HepG2 (cell line): ENCODE measurements around the gene PSMB9. TPM values are rescaled to one million over a fixed set of nuclear protein-coding genes. Genes with fewer than 3 reads are reported as not detected.
A peak's percentile ranks its signal among the peaks of the same experiment; 100 is the strongest.

Source experiments
- CBX1 ChIP-seq: IDR thresholded peaks from one replicate; pipeline ENCODE4 v1.6.1; 2016; ENCODE audit warnings: antibody characterized with exemption, low read depth
- CBX2 ChIP-seq, 2 experiments: fragments of 200-600 bp in 1 of 2; sonication (generic); formaldehyde crosslinking in 1 of 2; IDR thresholded peaks; 2 replicates each; pipeline versions ENCODE4 v1.7.0 to v1.8.1; 2018 to 2022; ENCODE audit warnings: low read depth in 2 of 2, low read length in 1 of 2, mild to moderate bottlenecking in 1 of 2, missing genetic modification reagents in 1 of 2
- DNMT3B ChIP-seq: conservative IDR thresholded peaks from 2 replicates; pipeline ENCODE4 v1.6.1; 2016; ENCODE audit warnings: missing biosample characterization, control low read depth
- ELF1 ChIP-seq: sonication (generic); formaldehyde crosslinking; IDR thresholded peaks from 2 replicates; pipeline ENCODE4 v1.4.0; 2020; ENCODE audit warnings: missing genetic modification reagents
- FIP1L1 ChIP-seq: fragments of 200-400 bp; formaldehyde crosslinking; IDR thresholded peaks from 2 replicates; pipeline ENCODE4 v1.6.1; 2018; ENCODE audit warnings: low read depth, mild to moderate bottlenecking, low read length, moderate library complexity, borderline replicate concordance; ENCODE audit not compliant: insufficient read depth
- GFI1 ChIP-seq: sonication (generic); formaldehyde crosslinking; IDR thresholded peaks from 2 replicates; pipeline ENCODE4 v1.5.0; 2020; ENCODE audit warnings: missing genetic modification reagents, mild to moderate bottlenecking, borderline replicate concordance
- GLI4 ChIP-seq: sonication (generic); formaldehyde crosslinking; IDR thresholded peaks from 2 replicates; pipeline ENCODE4 v1.5.1; 2020; ENCODE audit warnings: missing genetic modification reagents, mild to moderate bottlenecking, moderate library complexity, borderline replicate concordance
- HNF4G ChIP-seq, 2 experiments: sonication (generic) in 1 of 2; formaldehyde crosslinking in 1 of 2; IDR thresholded peaks; 2 replicates each; pipeline versions ENCODE4 v1.4.0 to v1.6.1; 2011 to 2020; ENCODE audit warnings: borderline replicate concordance in 2 of 2, low read depth in 2 of 2, mild to moderate bottlenecking in 2 of 2, low read length in 1 of 2, missing genetic modification reagents in 1 of 2, moderate library complexity in 1 of 2
- MLLT10 ChIP-seq: sonication (generic); formaldehyde crosslinking; IDR thresholded peaks from 2 replicates; pipeline ENCODE4 v1.4.0; 2020; ENCODE audit warnings: missing genetic modification reagents
- RFX1 ChIP-seq: fragments of 450-650 bp; IDR thresholded peaks from 2 replicates; pipeline ENCODE4 v1.6.1; 2017
- STAG1 ChIP-seq: sonication (generic); formaldehyde crosslinking; IDR thresholded peaks from 2 replicates; pipeline ENCODE4 v1.4.0; 2020; ENCODE audit warnings: missing genetic modification reagents
- TERF1 ChIP-seq: sonication (generic); formaldehyde crosslinking; IDR thresholded peaks from 2 replicates; pipeline ENCODE4 v1.8.0; 2022; ENCODE audit warnings: mild to moderate bottlenecking, missing genetic modification reagents, moderate library complexity
- ZBTB3 ChIP-seq: sonication (generic); formaldehyde crosslinking; IDR thresholded peaks from 2 replicates; pipeline ENCODE4 v1.4.0; 2020; ENCODE audit warnings: low read depth, mild to moderate bottlenecking, moderate library complexity, missing genetic modification reagents, borderline replicate concordance
- ZBTB38 ChIP-seq: sonication (generic); formaldehyde crosslinking; IDR thresholded peaks from 2 replicates; pipeline ENCODE4 v1.5.1; 2020; ENCODE audit warnings: mild to moderate bottlenecking, missing genetic modification reagents
- ZFP1 ChIP-seq: IDR thresholded peaks from 2 replicates; pipeline ENCODE4 v1.6.1; 2016
- ZFP90 ChIP-seq: sonication (generic); formaldehyde crosslinking; IDR thresholded peaks from 2 replicates; pipeline ENCODE4 v1.8.0; 2022; ENCODE audit warnings: missing genetic modification reagents, mild to moderate bottlenecking, inconsistent platforms, borderline replicate concordance
- ZKSCAN5 ChIP-seq: sonication (generic); formaldehyde crosslinking; IDR thresholded peaks from 2 replicates; pipeline ENCODE4 v1.5.1; 2020; ENCODE audit warnings: mild to moderate bottlenecking, missing genetic modification reagents
- ZNF12 ChIP-seq: sonication (generic); formaldehyde crosslinking; IDR thresholded peaks from 2 replicates; pipeline ENCODE4 v1.5.0; 2020; ENCODE audit warnings: missing genetic modification reagents
- ZNF3 ChIP-seq: IDR thresholded peaks from 2 replicates; pipeline ENCODE4 v1.7.0; 2017; ENCODE audit warnings: inconsistent platforms
- ZNF30 ChIP-seq: sonication (generic); formaldehyde crosslinking; IDR thresholded peaks from 2 replicates; pipeline ENCODE4 v1.5.0; 2020; ENCODE audit warnings: mild to moderate bottlenecking, missing genetic modification reagents
- ZNF468 ChIP-seq: sonication (generic); formaldehyde crosslinking; IDR thresholded peaks from 2 replicates; pipeline ENCODE4 v1.8.0; 2022; ENCODE audit warnings: mild to moderate bottlenecking, moderate library complexity, missing genetic modification reagents
- ZNF615 ChIP-seq: sonication (generic); formaldehyde crosslinking; IDR thresholded peaks from 2 replicates; pipeline ENCODE4 v1.5.0; 2020; ENCODE audit warnings: mild to moderate bottlenecking, missing genetic modification reagents, borderline replicate concordance
- ZNF720 ChIP-seq: sonication (generic); formaldehyde crosslinking; IDR thresholded peaks from 2 replicates; pipeline ENCODE4 v1.4.0; 2020; ENCODE audit warnings: missing genetic modification reagents
- ZNF782 ChIP-seq: sonication (generic); formaldehyde crosslinking; IDR thresholded peaks from 2 replicates; pipeline ENCODE4 v1.4.0; 2020; ENCODE audit warnings: missing genetic modification reagents, mild to moderate bottlenecking, borderline replicate concordance
- ZSCAN25 ChIP-seq: sonication (generic); formaldehyde crosslinking; IDR thresholded peaks from 2 replicates; pipeline ENCODE4 v1.8.0; 2022; ENCODE audit warnings: mild to moderate bottlenecking, missing genetic modification reagents
- polyA plus RNA-seq, 8 experiments: library from polyadenylated mRNA; depleted of rRNA in 3 of 8; stranded (reverse) in 7 of 8; unstranded in 1 of 8; fragments of >200 nt; fragmentation: Illumina TruSeq in 4 of 8; extraction: Trizol in 4 of 8; gene quantifications; 2 replicates each; pipeline versions ENCODE4 v1.2.1 to v1.2.3, GENCODE V29; 2011 to 2016; ENCODE audit warnings: low read depth in 4 of 8, missing spikeins in 1 of 8, mixed read lengths in 1 of 8; ENCODE audit not compliant: insufficient read depth in 1 of 8
- total RNA-seq, 5 experiments: library from RNA; depleted of rRNA; stranded (reverse); fragments of >200 nt; fragmentation: Illumina TruSeq; extraction: Trizol; gene quantifications; 2 replicates each; pipeline ENCODE4 v1.2.3, GENCODE V29; 2016; ENCODE audit warnings: low read depth in 1 of 5
- TF ChIP-seq, protein P1 (sequence below): sonication (generic); formaldehyde crosslinking; IDR thresholded peaks from 2 replicates; pipeline ENCODE4 v1.5.0; 2020; ENCODE audit warnings: missing genetic modification reagents

The PSMB9 gene
- total and polyA plus RNA-seq, 2 of the 13 experiments (the other 11 are each of a cell fraction or from before 2014, with no cell fraction given), result 15.6 to 16.0 TPM

DNA sequence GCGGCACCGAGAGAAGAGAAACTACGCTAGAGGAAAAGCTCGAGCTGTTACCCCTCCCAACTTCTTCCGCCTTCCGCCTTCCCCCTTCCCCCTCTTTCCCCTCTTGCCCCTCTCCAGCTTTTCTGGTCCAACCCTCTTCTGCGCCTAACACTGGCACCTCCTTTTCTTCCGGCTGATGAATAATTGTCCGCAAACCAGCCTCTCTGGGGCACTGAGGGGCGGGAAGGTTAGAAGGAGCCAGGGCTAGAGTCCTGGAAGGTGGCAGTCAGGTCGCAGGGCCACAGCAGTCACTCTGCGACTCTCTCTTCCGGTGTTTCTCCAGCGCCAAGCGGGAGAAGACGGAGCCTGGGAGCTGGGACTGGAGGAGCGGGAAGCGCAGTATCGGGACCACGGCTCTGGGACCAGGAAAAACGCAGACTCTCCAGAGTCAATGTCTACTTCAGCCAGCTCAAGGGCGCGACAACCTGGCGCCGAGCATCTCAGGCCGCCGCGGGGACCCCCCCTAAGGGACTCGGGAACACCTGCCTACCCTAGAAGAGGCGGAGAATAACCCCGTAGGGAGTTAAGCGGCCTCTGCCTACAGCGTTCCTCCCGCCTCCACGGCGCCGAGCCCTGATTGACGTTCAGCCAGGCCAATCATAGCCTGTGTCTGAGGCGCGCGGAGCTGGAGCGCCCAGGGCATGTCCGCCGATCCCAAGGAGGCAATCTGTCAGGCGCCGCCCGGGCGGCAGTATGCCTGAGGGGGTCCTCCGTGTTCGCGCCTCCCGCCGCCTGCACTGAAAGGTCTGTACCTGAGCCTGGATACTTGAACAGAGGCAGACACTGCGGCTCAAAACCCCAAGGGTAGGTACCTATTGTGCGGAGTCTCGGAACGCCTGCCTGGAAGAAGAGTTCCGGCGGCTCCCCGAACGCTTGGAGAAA lies 40.4 kb downstream of the PSMB9 start (continued):
- TF ChIP-seq ZBTB38 (CRISPR knock-in tag) (peak; percentile 71; the same call in 1 of the 2 replicates), ZNF3 (CRISPR knock-in tag) (no peak), ELF1 (peak; percentile 65), DNMT3B (CRISPR knock-in tag) (no peak; the same call in 1 of the 2 replicates), ZNF615 (no peak), ZFP1 (CRISPR knock-in tag) (0 out of 2 replicates have a peak, but pooled peaks have one; percentile 50), ZFP90 (CRISPR knock-in tag) (no peak), CBX1 (no peak), STAG1 (CRISPR knock-in tag) (no peak), ZNF468 (CRISPR knock-in tag) (no peak), MLLT10 (CRISPR knock-in tag) (no peak), ZKSCAN5 (CRISPR knock-in tag) (no peak), FIP1L1 (no peak), ZSCAN25 (CRISPR knock-in tag) (peak; percentile 84), RFX1 (no peak), ZBTB3 (CRISPR knock-in tag) (no peak), ZNF12 (CRISPR knock-in tag) (no peak), GFI1 (CRISPR knock-in tag) (peak; percentile 41; the same call in 1 of the 2 replicates), ZNF720 (no peak), GLI4 (CRISPR knock-in tag) (peak; percentile 96), ZNF782 (CRISPR knock-in tag) (peak; percentile 69; the same call in 1 of the 2 replicates), TERF1 (CRISPR knock-in tag) (0 out of 2 replicates have a peak, but pooled peaks have one; percentile 78), CBX2 (IDR thresholded peaks at IDR 0.05; ENCODE audit: low read depth, low read length) (no peak), CBX2 (CRISPR knock-in tag; IDR thresholded peaks at IDR 0.05; ENCODE audit: low read depth) (no peak), HNF4G (IDR thresholded peaks at IDR 0.05; ENCODE audit: borderline replicate concordance, low read depth, low read length) (no peak), HNF4G (CRISPR knock-in tag; IDR thresholded peaks at IDR 0.05; ENCODE audit: borderline replicate concordance, low read depth) (peak; percentile 44; the same call in 1 of the 2 replicates), ZNF30 (CRISPR knock-in tag) (no peak)
- TF ChIP-seq, protein P1, sequence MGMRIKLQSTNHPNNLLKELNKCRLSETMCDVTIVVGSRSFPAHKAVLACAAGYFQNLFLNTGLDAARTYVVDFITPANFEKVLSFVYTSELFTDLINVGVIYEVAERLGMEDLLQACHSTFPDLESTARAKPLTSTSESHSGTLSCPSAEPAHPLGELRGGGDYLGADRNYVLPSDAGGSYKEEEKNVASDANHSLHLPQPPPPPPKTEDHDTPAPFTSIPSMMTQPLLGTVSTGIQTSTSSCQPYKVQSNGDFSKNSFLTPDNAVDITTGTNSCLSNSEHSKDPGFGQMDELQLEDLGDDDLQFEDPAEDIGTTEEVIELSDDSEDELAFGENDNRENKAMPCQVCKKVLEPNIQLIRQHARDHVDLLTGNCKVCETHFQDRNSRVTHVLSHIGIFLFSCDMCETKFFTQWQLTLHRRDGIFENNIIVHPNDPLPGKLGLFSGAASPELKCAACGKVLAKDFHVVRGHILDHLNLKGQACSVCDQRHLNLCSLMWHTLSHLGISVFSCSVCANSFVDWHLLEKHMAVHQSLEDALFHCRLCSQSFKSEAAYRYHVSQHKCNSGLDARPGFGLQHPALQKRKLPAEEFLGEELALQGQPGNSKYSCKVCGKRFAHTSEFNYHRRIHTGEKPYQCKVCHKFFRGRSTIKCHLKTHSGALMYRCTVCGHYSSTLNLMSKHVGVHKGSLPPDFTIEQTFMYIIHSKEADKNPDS (CRISPR knock-in tag), result no peak
